Vagina (tissue), 2 donors: ENCODE measurements around the gene IFT88.
"Not testable (repeated sequence)": the region's sequence is repeated elsewhere in the genome, so short reads cannot be mapped to it uniquely, and the experiment has no call there.

Experiments
- CTCF ChIP-seq, 3 experiments: fragments of 450-650 bp in 2 of 3; fragments of 200-600 bp in 1 of 3; sonication (generic) in 1 of 3; IDR thresholded peaks; one replicate each; pipeline ENCODE4 v1.5.1; 2017 to 2019; ENCODE audit warnings: antibody characterized with exemption in 3 of 3, mild to moderate bottlenecking in 2 of 3, moderate library complexity in 2 of 3
- POLR2AphosphoS5 ChIP-seq, 2 donors: sonication (generic); formaldehyde crosslinking; IDR thresholded peaks; one replicate each; pipeline ENCODE4 v1.9.0; 2017; ENCODE audit warnings: antibody characterized with exemption in 2 of 2, mild to moderate bottlenecking in 2 of 2, low read depth in 1 of 2; ENCODE audit not compliant: insufficient read depth in 1 of 2

- not testable (repeated sequence) for TF ChIP-seq CTCF (IDR thresholded peaks at IDR 0.05); POLR2AphosphoS5 (IDR thresholded peaks at IDR 0.05; ENCODE audit: insufficient read depth in 1 of 2, low read depth in 1 of 2)
Observed at GRCh38 chr13:20681481-20681880, 114.5 kb downstream of the IFT88 start.
